Measurements from ENCODE around the gene C1R. TPM values are rescaled to one million over a fixed set of nuclear protein-coding genes. Genes with fewer than 3 reads are reported as not detected.

Gene C1R
- total and polyA plus RNA-seq, 2 of the 8 experiments (the other 6 are each of a cell fraction or from before 2014, with no cell fraction given), result 6.9 to 16.3 TPM

- no peak within 1 kb of the TSS for H3K23ac ChIP-seq (ENCODE audit: insufficient read length)
- DNase-seq (ENCODE audit: low read depth in 1 of 2, low spot score in 2 of 2) (peak in 1 of 2 experiments; percentile 90), FAIRE-seq (no peak)
- peak within 1 kb of the TSS; percentile 97 for H2AFZ ChIP-seq (ENCODE audit: low read length)
- peak within 1 kb of the TSS; percentile 85; the same call in 1 of the 2 replicates for H2BK5ac ChIP-seq (ENCODE audit: low read depth, low read length)
- H3K56ac ChIP-seq (replicated peaks; ENCODE audit: insufficient read length, low read depth, low read length), result peak within 1 kb of the TSS; percentile 22
- peak within 1 kb of the TSS; percentile 87 for H3K18ac ChIP-seq (ENCODE audit: extremely low read depth, low read length)
- H3K4me1 ChIP-seq (replicated peaks in 1 of 4; ENCODE audit: control insufficient read depth in 3 of 4, insufficient read depth in 4 of 4, low read length in 3 of 4), result peaks cover 0 to 18% (median 7%) of the 10 kb centered on the region in 4 experiments; a peak in 6 of 7 replicates
- H4K5ac ChIP-seq (ENCODE audit: insufficient read length, low read depth, low read length), result peak within 1 kb of the TSS; percentile 69
- H3K4ac ChIP-seq (replicated peaks; ENCODE audit: insufficient read length, low read depth, low read length), result peak within 1 kb of the TSS; percentile 72
- H4K8ac ChIP-seq (ENCODE audit: extremely low read depth, insufficient read depth, low read length), result peak within 1 kb of the TSS; percentile 77
- peak within 1 kb of the TSS; percentile 68 to 82 (median 74) for H3K4me3 ChIP-seq (ENCODE audit: extremely low read depth in 1 of 4, insufficient read depth in 2 of 4, low read depth in 3 of 4, low read length in 4 of 4)
- POLR2A ChIA-PET (ENCODE audit: partially characterized antibody), result interaction anchor here (0.6 to 3.4 kb wide), 15 partner anchors 11 to 186 kb away, joined by 3 to 21 read pairs (median 4); partner anchors contain the start of genes C12orf57, C1RL and RNU7-1
- no peaks in the 10 kb centered on the region for H3K79me2 ChIP-seq (ENCODE audit: control insufficient read depth in 1 of 2, insufficient read depth in 2 of 2, low read length in 2 of 2)
- H4K91ac ChIP-seq (replicated peaks; ENCODE audit: insufficient read length, low read length), result peak within 1 kb of the TSS; percentile 71
- CTCF ChIA-PET (ENCODE audit: partially characterized antibody), result interaction anchor here (0.8 to 1.8 kb wide), 8 partner anchors 11 to 73 kb away, joined by 3 to 8 read pairs (median 4); no protein-coding TSS in a partner anchor
- WGBS, 2 experiments (ENCODE audit: extremely low coverage in 1 of 2, insufficient coverage in 1 of 2, insufficient read length in 1 of 2, insufficient replicate concordance in 2 of 2, low coverage in 1 of 2, low lambda C conversion rate in 2 of 2, missing lambda C conversion rate in 1 of 2), result 0% methylated on average over 25 of the region's 40 CpGs; no CpG with 5 or more reads in 1 of the 2 experiments
- peaks cover 0 to 5% (median 0%) of the 10 kb centered on the region in 4 experiments; a peak in 2 of 8 replicates for H3K36me3 ChIP-seq (ENCODE audit: control insufficient read depth in 2 of 4, insufficient read depth in 4 of 4, low read length in 3 of 4)
- no peak within 1 kb of the TSS for H2AK5ac ChIP-seq (ENCODE audit: low read depth, low read length)
- H2BK15ac ChIP-seq (ENCODE audit: low read length), result peak within 1 kb of the TSS; percentile 92; the same call in 1 of the 2 replicates
- no peak within 1 kb of the TSS; the same call in 1 of the 2 replicates for H3K27ac ChIP-seq (ENCODE audit: low read depth, low read length)
- no peak within 1 kb of the TSS for H2BK120ac ChIP-seq (replicated peaks; ENCODE audit: low read depth, low read length)
- H3K14ac ChIP-seq (ENCODE audit: insufficient read length), result no peak within 1 kb of the TSS
- peaks cover 2% of the 10 kb centered on the region; the same call in 1 of the 2 replicates for H3K79me1 ChIP-seq (ENCODE audit: low read depth, low read length)
- peaks cover 0 to 1% of the 10 kb centered on the region in 2 experiments for H4K20me1 ChIP-seq (replicated peaks in 1 of 2; ENCODE audit: control insufficient read depth in 1 of 2, insufficient read depth in 2 of 2, low read length in 2 of 2)
- H2BK20ac ChIP-seq (ENCODE audit: low read length), result no peak within 1 kb of the TSS
- H2BK12ac ChIP-seq (ENCODE audit: low read depth, low read length), result no peak within 1 kb of the TSS
- H3K9me3 ChIP-seq (ENCODE audit: insufficient read depth in 2 of 2, low read depth in 1 of 2, low read length in 1 of 2), result no peaks in the 10 kb centered on the region
- H3K23me2 ChIP-seq (ENCODE audit: low read depth, low read length), result peaks cover 19% of the 10 kb centered on the region
- H3K27me3 ChIP-seq (replicated peaks in 1 of 4; ENCODE audit: control insufficient read depth in 3 of 4, extremely low read depth in 1 of 4, insufficient read depth in 3 of 4, low read length in 3 of 4), result peaks cover 0 to 9% (median 5%) of the 10 kb centered on the region in 4 experiments; a peak in 5 of 7 replicates
- peak within 1 kb of the TSS in 3 of 4 experiments; percentile 62 to 76 (median 69); a peak in 5 of 7 replicates for H3K9ac ChIP-seq (replicated peaks in 1 of 4; ENCODE audit: extremely low read depth in 1 of 4, low read depth in 3 of 4, low read length in 3 of 4)
- peak within 1 kb of the TSS; percentile 90 to 100 for H3K4me2 ChIP-seq (ENCODE audit: insufficient read depth in 1 of 2, low read depth in 2 of 2, low read length in 2 of 2)
- TF ChIP-seq SP2 (IDR thresholded peaks at IDR 0.05; ENCODE audit: low read length) (peak; percentile 58; the same call in 1 of the 2 replicates), RXRA (IDR thresholded peaks at IDR 0.05; ENCODE audit: insufficient read depth, low read depth, low read length) (no peak), PHF8 (conservative IDR thresholded peaks at IDR 0.05; ENCODE audit: low read depth, low read length) (0 out of 2 replicates have a peak, but pooled peaks have one; percentile 18), CHD1 (IDR thresholded peaks at IDR 0.05; ENCODE audit: low read depth, low read length) (no peak), POLR2AphosphoS5 (IDR thresholded peaks at IDR 0.05; ENCODE audit: low read depth, low read length) (no peak; the same call in 1 of the 2 replicates), EZH2 (IDR thresholded peaks at IDR 0.05; ENCODE audit: low read depth, low read length, severe bottlenecking) (no peak), JUND (IDR thresholded peaks at IDR 0.05; ENCODE audit: low read length) (peak; percentile 61; the same call in 1 of the 2 replicates), BCL11A (IDR thresholded peaks at IDR 0.05; ENCODE audit: low read depth in 2 of 2, low read length in 2 of 2) (no peak), GABPA (IDR thresholded peaks at IDR 0.05; ENCODE audit: borderline replicate concordance, insufficient read depth, low read length) (no peak)
Observed at GRCh38 chr12:7129872-7130691, 37.8 kb upstream of the C1R start, which contains the start of gene CLSTN3. Gene CLSTN3 (plus strand): TSS chr12:7130371. CDS start chr12:7130649, 278 bp downstream.
